ENCODE results near the gene PRDM2.
A peak's percentile ranks its signal among the peaks of the same experiment; 100 is the strongest.
"Not testable (repeated sequence)": the region's sequence is repeated elsewhere in the genome, so short reads cannot be mapped to it uniquely, and the experiment has no call there.

Gene PRDM2

DNA sequence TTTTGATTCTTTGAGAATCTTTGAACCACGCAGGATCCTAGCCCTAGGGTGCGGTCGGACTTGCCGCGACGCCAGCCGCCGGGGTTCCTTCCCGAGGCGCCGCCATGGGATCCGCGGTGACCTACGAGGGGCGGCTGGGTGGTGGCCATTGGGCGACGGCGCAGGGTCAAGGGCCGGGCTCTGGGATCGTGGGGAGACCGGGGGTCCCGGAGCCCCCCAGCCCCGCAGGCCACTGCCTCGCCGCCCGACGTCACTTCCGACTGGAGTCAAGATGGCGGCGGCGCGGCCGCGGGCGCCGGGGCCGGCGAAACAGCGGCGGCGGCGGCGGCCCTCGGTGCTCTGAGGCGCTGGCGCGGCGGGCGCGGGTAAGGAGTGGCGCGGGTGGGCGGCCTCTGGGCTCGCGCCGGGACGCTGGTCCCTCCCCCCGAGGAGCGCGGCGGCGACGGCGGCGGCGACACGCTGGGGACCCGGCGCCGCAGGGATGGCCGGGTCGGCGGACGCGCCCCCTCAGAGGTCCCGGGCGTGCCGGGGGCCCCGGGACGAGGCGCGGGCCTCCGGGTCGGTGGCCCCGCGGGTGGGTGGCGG lies at the start of gene PRDM2:
TSS of gene PRDM2 (plus strand) at position 253 of the 585 bp plus-strand sequence. CDS start 15,418 bp downstream, outside the sequence.
- H3K9me3 Mint-ChIP-seq, result peaks cover 18% of the 10 kb centered on the region
- peaks cover 10% of the 10 kb centered on the region for H3K27me3 Mint-ChIP-seq
- peaks cover 19% of the 10 kb centered on the region for H3K36me3 Mint-ChIP-seq (ENCODE audit: low read depth)
- H3K4me1 Mint-ChIP-seq (ENCODE audit: low read depth), result peaks cover 27% of the 10 kb centered on the region
- H3K4me3 Mint-ChIP-seq, result peak within 1 kb of the TSS; percentile 84
- intact Hi-C loops (cut with micrococcal nuclease), result loop anchor here (2.0 kb wide), 2 partner anchors 49 to 83 kb away; no protein-coding TSS in a partner anchor
- peak within 1 kb of the TSS; percentile 94 for H3K27ac Mint-ChIP-seq

- Mint-ChIP-seq H3K4me3 (no peak overlapping the region), H3K27ac (no peak overlapping the region), H3K9me3 (no peaks in the 10 kb centered on the region), H3K36me3 (ENCODE audit: low read depth) (no peaks in the 10 kb centered on the region), H3K4me1 (ENCODE audit: low read depth) (no peaks in the 10 kb centered on the region), H3K27me3 (peaks cover 9% of the 10 kb centered on the region)
- intact Hi-C loops (cut with micrococcal nuclease), result no loop called here
Measured at GRCh38 chr1:13651279-13651678, 48.7 kb upstream of the PRDM2 start.

DNA sequence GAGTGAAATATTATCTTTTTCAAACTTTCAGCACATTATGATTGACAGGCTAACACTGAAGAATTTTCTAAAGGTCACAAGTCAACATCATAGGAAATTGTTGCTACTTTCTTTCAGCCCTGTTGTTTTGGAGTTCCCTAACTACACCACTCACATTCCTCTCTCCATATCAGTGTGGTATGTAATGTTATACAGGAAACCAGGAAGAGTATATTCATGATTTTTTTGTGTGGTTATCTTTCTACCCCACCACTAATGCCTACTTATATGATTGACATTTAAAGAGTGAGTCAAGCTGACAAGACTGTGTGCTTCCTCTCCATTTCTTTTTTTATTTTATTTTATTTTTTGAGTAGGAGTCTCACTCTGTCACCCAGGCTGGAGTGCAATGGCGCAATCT lies 47.8 kb upstream of the PRDM2 start:
- H3K4me1 Mint-ChIP-seq (ENCODE audit: low read depth), result no peaks in the 10 kb centered on the region
- H3K27me3 Mint-ChIP-seq, result peaks cover 9% of the 10 kb centered on the region
- H3K36me3 Mint-ChIP-seq (ENCODE audit: low read depth), result no peaks in the 10 kb centered on the region
- H3K27ac Mint-ChIP-seq, result no peak overlapping the region
- H3K9me3 Mint-ChIP-seq, result no peaks in the 10 kb centered on the region
- H3K4me3 Mint-ChIP-seq, result no peak overlapping the region
- intact Hi-C loops (cut with micrococcal nuclease), result no loop called here

DNA sequence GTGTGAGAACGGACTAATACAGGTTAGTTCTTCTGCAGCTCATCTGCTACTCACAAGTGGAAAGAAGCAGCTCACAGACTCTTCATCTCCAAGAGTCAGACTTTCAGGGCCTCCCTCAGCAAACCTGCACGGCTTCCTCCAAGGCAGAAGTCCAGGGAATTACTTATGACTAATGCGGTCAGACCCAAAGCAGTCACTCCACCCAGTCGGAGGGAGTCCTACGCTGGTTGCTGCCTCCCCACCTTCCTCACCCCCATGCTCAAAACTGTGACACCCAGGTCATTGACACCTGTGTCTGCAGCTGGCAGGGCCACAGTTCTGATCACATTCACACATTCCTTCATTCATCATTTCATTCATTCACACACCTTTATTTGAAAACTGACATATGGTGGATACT lies 38.4 kb upstream of the PRDM2 start:
- Mint-ChIP-seq H3K9me3 (peaks cover 10% of the 10 kb centered on the region), H3K4me1 (ENCODE audit: low read depth) (peaks cover 31% of the 10 kb centered on the region), H3K27ac (no peak overlapping the region), H3K27me3 (no peaks in the 10 kb centered on the region), H3K36me3 (ENCODE audit: low read depth) (peaks cover 6% of the 10 kb centered on the region), H3K4me3 (no peak overlapping the region)
- intact Hi-C loops (cut with micrococcal nuclease), result no loop called here

GRCh38 chr1:13662493-13662892 lies 37.5 kb upstream of the PRDM2 start:
- H3K27ac Mint-ChIP-seq, result peak overlapping the region; percentile 60
- peaks cover 6% of the 10 kb centered on the region for H3K36me3 Mint-ChIP-seq (ENCODE audit: low read depth)
- no peak overlapping the region for H3K4me3 Mint-ChIP-seq
- no peaks in the 10 kb centered on the region for H3K27me3 Mint-ChIP-seq
- peaks cover 10% of the 10 kb centered on the region for H3K9me3 Mint-ChIP-seq
- H3K4me1 Mint-ChIP-seq (ENCODE audit: low read depth), result peaks cover 31% of the 10 kb centered on the region
- intact Hi-C loops (cut with micrococcal nuclease), result no loop called here

- intact Hi-C loops (cut with micrococcal nuclease), result loop anchor here (2.0 kb wide), 1 partner anchor 147 kb away; no protein-coding TSS in a partner anchor
- H3K4me3 Mint-ChIP-seq, result no peak overlapping the region
- H3K27ac Mint-ChIP-seq, result no peak overlapping the region
- H3K4me1 Mint-ChIP-seq (ENCODE audit: low read depth), result peaks cover 31% of the 10 kb centered on the region
- H3K9me3 Mint-ChIP-seq, result peaks cover 10% of the 10 kb centered on the region
- H3K27me3 Mint-ChIP-seq, result no peaks in the 10 kb centered on the region
- peaks cover 6% of the 10 kb centered on the region for H3K36me3 Mint-ChIP-seq (ENCODE audit: low read depth)
Measured at GRCh38 chr1:13663969-13664368, 36.0 kb upstream of the PRDM2 start.

- intact Hi-C loops (cut with micrococcal nuclease), result loop anchor here (2.0 kb wide), 1 partner anchor 146 kb away; no protein-coding TSS in a partner anchor
Measured at GRCh38 chr1:13664451-13664850, 35.5 kb upstream of the PRDM2 start.

GRCh38 chr1:13666317-13666716 lies 33.7 kb upstream of the PRDM2 start:
- Mint-ChIP-seq H3K36me3 (ENCODE audit: low read depth) (no peaks in the 10 kb centered on the region), H3K27me3 (no peaks in the 10 kb centered on the region), H3K9me3 (no peaks in the 10 kb centered on the region), H3K4me3 (no peak overlapping the region), H3K4me1 (ENCODE audit: low read depth) (peaks cover 30% of the 10 kb centered on the region), H3K27ac (no peak overlapping the region)
- intact Hi-C loops (cut with micrococcal nuclease), result no loop called here

More at GRCh38 chr1:13664451-13664850, 35.5 kb upstream of the PRDM2 start:
- H3K27me3 Mint-ChIP-seq, result no peaks in the 10 kb centered on the region
- H3K9me3 Mint-ChIP-seq, result peaks cover 5% of the 10 kb centered on the region
- H3K27ac Mint-ChIP-seq, result no peak overlapping the region
- H3K36me3 Mint-ChIP-seq (ENCODE audit: low read depth), result peaks cover 2% of the 10 kb centered on the region
- no peak overlapping the region for H3K4me3 Mint-ChIP-seq
- peaks cover 31% of the 10 kb centered on the region for H3K4me1 Mint-ChIP-seq (ENCODE audit: low read depth)

DNA sequence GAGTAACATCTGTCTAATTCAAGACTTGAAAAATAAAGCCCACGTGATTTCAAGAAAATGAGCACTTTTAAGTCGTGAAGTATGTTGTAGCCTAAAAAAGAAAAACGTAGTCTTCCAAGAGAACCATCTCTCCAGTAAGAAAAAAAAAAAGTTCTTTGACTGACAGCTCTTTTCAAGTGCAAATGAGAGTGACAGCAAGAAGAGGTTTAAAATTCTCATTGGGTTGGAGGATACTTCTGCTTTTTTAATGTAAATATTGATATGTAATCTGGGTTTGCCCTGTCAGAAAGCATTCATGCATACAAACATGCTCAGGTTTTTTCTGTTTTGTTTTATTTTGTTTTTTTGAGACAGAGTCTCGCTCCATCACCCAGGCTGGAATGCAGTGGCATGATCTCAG lies 32.3 kb upstream of the PRDM2 start:
- Mint-ChIP-seq H3K27me3 (no peaks in the 10 kb centered on the region), H3K27ac (no peak overlapping the region), H3K9me3 (no peaks in the 10 kb centered on the region), H3K36me3 (ENCODE audit: low read depth) (no peaks in the 10 kb centered on the region), H3K4me1 (ENCODE audit: low read depth) (peaks cover 18% of the 10 kb centered on the region), H3K4me3 (no peak overlapping the region)
- intact Hi-C loops (cut with micrococcal nuclease), result no loop called here

DNA sequence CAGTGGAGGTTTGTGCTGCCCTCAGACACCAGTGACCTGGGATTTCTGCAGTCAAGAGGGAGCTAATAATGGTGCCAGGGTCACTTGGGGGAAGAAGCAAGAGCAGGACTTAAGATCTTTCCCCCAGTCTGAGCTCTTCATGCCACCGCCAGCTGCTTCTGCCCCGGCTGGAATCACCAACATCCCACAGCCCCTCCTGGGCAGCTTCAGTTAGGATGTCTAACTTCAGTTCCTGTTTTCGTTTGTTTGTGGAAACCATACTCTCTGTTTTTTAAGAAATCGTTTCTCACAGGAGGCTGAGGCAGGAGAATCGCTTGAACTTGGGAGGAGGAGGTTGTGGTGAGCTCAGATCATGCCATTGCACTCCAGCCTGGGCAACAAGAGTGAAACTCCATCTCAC lies 25.6 kb upstream of the PRDM2 start:
- no peak overlapping the region for H3K27ac Mint-ChIP-seq
- H3K9me3 Mint-ChIP-seq, result no peaks in the 10 kb centered on the region
- no peaks in the 10 kb centered on the region for H3K27me3 Mint-ChIP-seq
- intact Hi-C loops (cut with micrococcal nuclease), result no loop called here
- H3K4me3 Mint-ChIP-seq, result no peak overlapping the region
- peaks cover 7% of the 10 kb centered on the region for H3K4me1 Mint-ChIP-seq (ENCODE audit: low read depth)
- H3K36me3 Mint-ChIP-seq (ENCODE audit: low read depth), result no peaks in the 10 kb centered on the region

- H3K27ac Mint-ChIP-seq, result no peak overlapping the region
- no peak overlapping the region for H3K4me3 Mint-ChIP-seq
- H3K27me3 Mint-ChIP-seq, result no peaks in the 10 kb centered on the region
- no peaks in the 10 kb centered on the region for H3K36me3 Mint-ChIP-seq (ENCODE audit: low read depth)
- intact Hi-C loops (cut with micrococcal nuclease), result no loop called here
- H3K4me1 Mint-ChIP-seq (ENCODE audit: low read depth), result peaks cover 7% of the 10 kb centered on the region
- no peaks in the 10 kb centered on the region for H3K9me3 Mint-ChIP-seq
Measured at GRCh38 chr1:13675151-13675651, 24.8 kb upstream of the PRDM2 start.

- H3K4me1 Mint-ChIP-seq (ENCODE audit: low read depth), result peaks cover 7% of the 10 kb centered on the region
- no peaks in the 10 kb centered on the region for H3K36me3 Mint-ChIP-seq (ENCODE audit: low read depth)
Measured at GRCh38 chr1:13677896-13678295, 22.1 kb upstream of the PRDM2 start.

DNA sequence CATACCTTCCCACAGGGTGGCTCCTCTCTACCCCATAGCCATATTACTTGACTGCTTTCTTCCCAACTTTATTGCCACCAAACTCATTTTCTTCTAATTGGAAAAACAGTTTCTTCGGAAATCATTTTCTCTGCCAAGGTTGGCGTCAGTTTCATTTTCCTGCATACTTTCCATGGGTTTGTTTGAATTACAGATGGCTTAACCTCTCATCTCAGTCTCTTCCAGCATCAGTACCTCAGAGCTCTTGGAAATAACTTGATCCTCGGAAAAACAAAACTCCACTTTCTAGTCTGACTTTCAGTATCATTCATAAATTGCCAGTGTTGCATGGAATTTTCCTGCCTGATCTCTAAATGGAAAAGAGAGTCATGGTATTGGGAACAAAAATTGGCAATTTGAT lies 20.3 kb upstream of the PRDM2 start:
- H3K27ac Mint-ChIP-seq, result no peak overlapping the region
- no peak overlapping the region for H3K4me3 Mint-ChIP-seq
- intact Hi-C loops (cut with micrococcal nuclease), result no loop called here
- H3K36me3 Mint-ChIP-seq (ENCODE audit: low read depth), result no peaks in the 10 kb centered on the region
- no peaks in the 10 kb centered on the region for H3K4me1 Mint-ChIP-seq (ENCODE audit: low read depth)
- H3K27me3 Mint-ChIP-seq, result peaks cover 2% of the 10 kb centered on the region
- H3K9me3 Mint-ChIP-seq, result peaks cover 7% of the 10 kb centered on the region

More at GRCh38 chr1:13677896-13678295, 22.1 kb upstream of the PRDM2 start:
- intact Hi-C loops (cut with micrococcal nuclease), result no loop called here
- Mint-ChIP-seq H3K4me3 (no peak overlapping the region), H3K27me3 (peaks cover under 1% of the 10 kb centered on the region), H3K27ac (no peak overlapping the region), H3K9me3 (peaks cover 7% of the 10 kb centered on the region)

GRCh38 chr1:13680609-13681008 lies 19.4 kb upstream of the PRDM2 start:
- H3K4me3 Mint-ChIP-seq; intact Hi-C loops (cut with micrococcal nuclease); H3K27ac Mint-ChIP-seq; H3K27me3 Mint-ChIP-seq; H3K4me1 Mint-ChIP-seq (ENCODE audit: low read depth); H3K9me3 Mint-ChIP-seq; H3K36me3 Mint-ChIP-seq (ENCODE audit: low read depth): not testable (repeated sequence)

- no peak overlapping the region for H3K27ac Mint-ChIP-seq
Measured at GRCh38 chr1:13681921-13682320, 18.1 kb upstream of the PRDM2 start.

More at GRCh38 chr1:13681921-13682320, 18.1 kb upstream of the PRDM2 start:
- Mint-ChIP-seq H3K9me3 (peaks cover 7% of the 10 kb centered on the region), H3K4me3 (no peak overlapping the region), H3K4me1 (ENCODE audit: low read depth) (no peaks in the 10 kb centered on the region), H3K36me3 (ENCODE audit: low read depth) (no peaks in the 10 kb centered on the region), H3K27me3 (peaks cover 2% of the 10 kb centered on the region)
- intact Hi-C loops (cut with micrococcal nuclease), result no loop called here
